GM18511 (cell line): ENCODE results near the gene SNAI3.

Source experiments
- ATAC-seq: cut with Tn5 transposase; IDR thresholded peaks from one replicate; pipeline ENCODE4 v1.9.1; 2021; ENCODE audit warnings: mild to moderate bottlenecking, moderate library complexity; ENCODE audit not compliant: unreplicated experiment

Gene SNAI3

DNA sequence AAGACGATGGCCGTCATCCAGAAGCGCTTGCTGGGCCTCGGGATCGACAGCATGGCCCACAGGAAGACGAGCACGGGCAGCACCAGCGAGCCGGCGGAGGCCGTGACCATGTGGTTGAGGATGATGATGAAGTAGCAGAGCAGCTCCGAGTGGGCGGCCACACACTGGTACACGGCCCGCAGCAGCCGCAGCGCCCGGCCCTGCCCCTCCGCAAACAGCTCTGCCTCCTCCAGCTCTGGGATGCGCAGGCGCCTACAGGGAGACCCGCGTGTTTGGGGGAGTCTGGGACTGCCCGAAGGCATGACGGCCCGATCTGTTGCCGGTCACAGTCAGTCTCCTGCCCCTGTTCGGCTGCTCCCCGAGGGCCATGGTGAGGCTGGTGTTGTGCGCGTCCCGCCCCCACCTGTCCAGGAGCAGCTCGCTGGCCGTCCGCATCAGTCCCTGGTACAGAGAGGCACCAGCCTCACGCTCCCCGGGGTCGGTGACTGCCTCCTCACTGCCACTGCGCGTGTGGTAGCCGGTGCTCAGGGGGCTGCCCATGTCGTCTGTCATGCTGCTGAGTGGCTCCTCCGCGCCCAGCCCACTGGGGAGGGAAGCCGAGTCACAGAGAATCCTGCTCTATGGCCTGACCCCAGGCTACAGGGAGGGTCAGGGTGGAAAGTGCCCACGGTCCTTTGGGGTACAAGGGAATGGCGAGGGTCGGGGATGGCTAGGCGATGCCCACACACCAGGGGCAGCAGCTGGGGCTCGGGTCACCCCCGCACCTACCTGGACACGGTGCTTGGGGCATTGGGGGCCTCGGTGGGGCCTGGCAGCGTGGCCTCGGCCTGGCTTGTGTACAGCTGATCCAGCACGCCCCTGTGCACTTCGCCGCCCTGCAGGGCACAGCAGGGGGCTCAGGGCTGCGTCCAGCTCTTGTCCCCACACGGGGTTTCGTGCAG is 35.8 kb upstream of the SNAI3 start:
- ATAC-seq, result no peak

DNA sequence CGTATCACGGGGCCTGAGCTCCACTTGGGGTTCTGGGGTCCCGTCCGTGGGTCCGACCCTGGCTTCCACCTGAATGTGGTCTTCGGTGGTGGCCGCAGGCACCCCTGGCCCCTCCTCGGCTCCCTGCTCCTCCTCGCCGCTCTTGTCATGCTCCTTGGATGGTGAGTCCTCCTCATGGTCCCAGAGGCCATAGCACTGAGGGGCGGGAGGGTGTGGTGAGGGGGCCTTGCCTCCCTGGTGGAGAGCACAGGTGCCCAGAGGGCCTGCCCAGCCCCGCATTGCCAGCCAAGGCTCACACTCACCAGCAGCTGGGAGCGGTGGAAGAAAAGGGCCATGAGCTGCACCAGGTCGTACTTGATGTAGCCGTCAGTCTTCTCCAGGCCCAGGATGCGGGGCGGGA is 34.9 kb upstream of the SNAI3 start:
- no peak for ATAC-seq

- ATAC-seq, result no peak
Observed at GRCh38 chr16:88720396-88720970, 34.2 kb upstream of the SNAI3 start.

DNA sequence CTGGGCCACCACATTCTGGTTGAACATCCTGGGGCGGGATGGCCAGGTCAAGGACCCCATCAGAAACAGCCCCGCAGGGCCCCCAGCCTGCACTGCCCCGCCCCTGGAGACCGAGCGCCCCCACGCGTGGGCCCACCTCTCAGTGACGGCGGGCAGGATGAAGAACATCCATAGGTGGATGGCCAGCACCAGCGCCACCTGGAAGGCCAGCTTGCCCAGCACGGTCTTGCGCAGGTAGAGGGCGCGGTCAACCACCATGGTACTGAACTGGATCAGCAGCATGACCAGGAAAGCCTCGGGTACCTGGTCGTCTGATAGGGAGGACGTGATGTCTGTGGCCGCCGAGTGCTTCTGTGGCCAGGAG is 33.6 kb upstream of the SNAI3 start:
- ATAC-seq, result no peak

- ATAC-seq, result no peak
Observed at GRCh38 chr16:88719267-88719932, 33.1 kb upstream of the SNAI3 start.

DNA sequence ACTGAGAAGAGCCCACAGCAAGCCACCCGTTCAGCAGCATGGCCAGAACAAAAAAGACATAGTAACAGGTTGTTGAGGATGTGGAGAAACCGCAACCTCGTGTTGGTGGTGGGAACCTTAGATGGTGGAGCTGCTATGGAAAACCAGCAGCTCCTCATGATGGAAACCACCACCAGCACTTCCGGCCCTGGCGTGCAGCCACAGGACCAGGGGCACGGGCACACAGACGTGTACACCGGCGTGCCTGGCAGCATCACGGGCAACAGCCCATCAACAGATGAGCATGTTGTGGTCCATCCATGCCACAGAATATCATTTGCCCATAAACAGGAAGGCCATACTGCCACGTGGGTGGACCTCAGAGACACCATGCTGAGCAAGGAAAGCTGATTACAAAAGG is 31.9 kb upstream of the SNAI3 start:
- no peak for ATAC-seq

- ATAC-seq, result no peak
Observed at GRCh38 chr16:88716601-88717001, 30.3 kb upstream of the SNAI3 start.

- ATAC-seq, result no peak
Observed at GRCh38 chr16:88716201-88716600, 29.9 kb upstream of the SNAI3 start.

GRCh38 chr16:88715312-88716190 is 29.2 kb upstream of the SNAI3 start:
- no peak for ATAC-seq

DNA sequence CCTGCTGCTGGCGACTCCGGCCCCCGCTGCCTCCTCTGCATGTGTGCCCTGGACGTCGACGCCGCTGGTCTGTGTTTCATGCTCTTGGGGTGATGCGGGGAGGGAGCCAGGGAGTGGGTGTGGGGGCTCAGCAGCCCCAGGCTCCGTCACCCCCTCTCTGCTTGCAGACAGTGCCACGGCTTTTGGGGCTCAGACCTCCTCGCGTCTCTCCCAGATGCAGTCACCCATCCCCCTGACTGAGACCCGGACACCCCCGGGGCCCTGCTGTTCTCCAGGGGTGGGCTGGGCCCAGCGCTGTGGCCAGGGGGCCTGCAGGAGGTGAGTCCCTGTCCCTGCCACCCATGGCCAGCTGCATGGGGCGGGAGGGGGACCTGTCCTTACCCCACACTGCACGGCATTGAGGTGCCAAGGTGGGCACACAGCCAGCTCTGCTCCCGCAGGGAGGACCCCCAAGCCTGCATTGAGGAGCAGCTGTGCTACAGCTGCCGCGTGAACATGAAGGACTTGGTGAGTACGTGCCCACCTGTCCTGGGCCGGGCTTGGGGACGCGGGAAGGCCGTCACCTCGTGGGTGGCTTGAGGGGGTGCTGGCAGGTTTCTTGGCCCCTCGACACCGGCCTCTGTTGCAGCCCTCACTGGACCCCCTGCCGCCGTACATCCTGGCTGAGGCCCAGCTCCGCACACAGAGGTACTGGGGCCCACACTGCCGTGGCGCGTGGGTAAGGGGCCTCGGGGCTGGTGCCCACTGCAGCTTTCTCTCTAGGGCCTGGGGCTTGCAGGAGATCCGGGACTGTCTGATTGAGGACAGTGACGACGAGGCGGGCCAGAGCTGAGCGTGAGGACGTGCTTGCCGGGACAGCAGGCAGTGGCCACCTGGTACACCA is 28.4 kb upstream of the SNAI3 start:
- no peak for ATAC-seq

DNA sequence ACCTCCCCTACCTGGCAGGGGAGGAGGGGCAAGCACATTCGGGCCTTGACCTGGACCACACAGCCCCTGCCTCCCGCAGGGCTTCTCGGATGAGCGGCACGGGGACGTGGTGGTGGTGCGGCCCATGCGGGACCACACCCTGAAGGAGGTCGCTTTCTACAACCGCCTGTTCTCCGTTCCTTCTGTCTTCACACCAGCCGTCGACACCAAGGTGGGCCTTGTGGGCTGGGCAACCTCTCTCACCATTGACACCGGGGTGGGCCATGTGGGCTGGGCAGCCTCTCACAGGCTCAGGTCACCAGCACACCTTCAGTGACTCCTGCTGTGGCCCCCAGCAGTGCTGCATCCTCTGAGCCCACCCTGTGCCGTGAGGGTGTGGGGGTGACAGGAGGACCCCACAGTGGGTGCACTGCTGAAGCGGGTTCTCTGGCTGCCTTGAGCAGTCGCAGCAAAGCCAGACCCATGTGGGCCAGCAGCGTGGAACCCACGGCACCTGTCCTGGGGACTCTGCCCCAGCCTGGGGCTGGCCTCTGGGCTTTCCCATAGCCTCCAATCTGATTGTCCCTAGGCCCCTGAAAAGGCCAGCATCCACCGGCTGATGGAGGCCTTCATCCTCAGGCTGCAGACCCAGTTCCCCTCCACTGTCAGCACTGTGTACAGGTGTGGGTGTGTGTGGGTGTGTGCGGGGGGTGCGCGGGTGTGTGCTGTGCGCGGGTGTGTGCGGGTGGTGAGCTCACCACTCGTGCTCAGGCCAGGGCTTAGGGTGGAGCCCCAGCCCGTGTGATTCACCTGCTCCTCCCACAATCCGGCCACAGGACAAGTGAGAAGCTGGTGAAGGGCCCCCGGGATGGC is 27.5 kb upstream of the SNAI3 start:
- ATAC-seq, result no peak

- ATAC-seq, result no peak
Observed at GRCh38 chr16:88713054-88713453, 26.7 kb upstream of the SNAI3 start.

- no peak for ATAC-seq
Observed at GRCh38 chr16:88712362-88712979, 26.2 kb upstream of the SNAI3 start.

GRCh38 chr16:88711750-88712340 is 25.5 kb upstream of the SNAI3 start:
- no peak for ATAC-seq

- ATAC-seq, result no peak
Observed at GRCh38 chr16:88710556-88710955, 24.2 kb upstream of the SNAI3 start.

DNA sequence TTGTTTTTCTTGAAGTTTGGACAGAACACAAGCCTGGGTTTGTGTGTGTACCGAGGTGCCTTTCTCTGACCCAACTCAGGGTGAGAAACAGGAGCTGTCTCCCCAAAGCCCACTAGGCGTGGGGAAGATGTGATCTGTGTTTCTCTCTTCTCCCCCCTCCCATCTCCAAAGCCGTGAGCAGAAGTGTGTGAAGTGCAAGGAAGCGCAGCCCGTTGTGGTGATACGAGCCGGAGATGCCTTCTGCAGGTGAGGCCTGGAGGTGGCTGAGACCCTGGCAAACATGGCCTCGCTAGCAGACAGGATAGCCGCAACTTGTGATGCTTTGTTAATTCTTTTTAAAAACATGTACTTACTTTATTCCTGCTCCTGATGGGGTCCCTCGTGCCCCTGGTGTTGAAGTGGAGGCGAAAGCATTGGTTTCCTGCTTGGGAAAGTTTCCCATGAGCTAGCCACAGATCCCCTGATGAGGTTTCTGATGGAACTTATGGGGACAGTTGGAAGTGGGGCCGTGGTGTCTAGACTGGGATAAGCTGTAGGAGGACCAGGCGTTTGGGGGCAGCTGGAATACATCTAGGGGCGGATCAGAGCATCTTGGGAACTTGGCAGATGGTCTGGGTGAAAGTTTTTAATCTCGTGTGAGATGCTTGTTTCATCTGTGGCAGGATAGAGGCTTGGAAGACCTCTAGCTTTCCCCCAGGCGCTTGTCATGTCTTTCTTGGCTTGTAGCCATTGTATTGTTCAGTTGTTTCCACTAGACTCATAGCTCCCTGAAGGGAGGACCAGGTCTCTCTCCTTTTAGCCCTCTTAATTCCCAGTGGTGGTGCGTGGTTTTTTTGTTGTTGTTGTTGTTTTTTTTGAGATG is 20.9 kb upstream of the SNAI3 start:
- ATAC-seq, result no peak

DNA sequence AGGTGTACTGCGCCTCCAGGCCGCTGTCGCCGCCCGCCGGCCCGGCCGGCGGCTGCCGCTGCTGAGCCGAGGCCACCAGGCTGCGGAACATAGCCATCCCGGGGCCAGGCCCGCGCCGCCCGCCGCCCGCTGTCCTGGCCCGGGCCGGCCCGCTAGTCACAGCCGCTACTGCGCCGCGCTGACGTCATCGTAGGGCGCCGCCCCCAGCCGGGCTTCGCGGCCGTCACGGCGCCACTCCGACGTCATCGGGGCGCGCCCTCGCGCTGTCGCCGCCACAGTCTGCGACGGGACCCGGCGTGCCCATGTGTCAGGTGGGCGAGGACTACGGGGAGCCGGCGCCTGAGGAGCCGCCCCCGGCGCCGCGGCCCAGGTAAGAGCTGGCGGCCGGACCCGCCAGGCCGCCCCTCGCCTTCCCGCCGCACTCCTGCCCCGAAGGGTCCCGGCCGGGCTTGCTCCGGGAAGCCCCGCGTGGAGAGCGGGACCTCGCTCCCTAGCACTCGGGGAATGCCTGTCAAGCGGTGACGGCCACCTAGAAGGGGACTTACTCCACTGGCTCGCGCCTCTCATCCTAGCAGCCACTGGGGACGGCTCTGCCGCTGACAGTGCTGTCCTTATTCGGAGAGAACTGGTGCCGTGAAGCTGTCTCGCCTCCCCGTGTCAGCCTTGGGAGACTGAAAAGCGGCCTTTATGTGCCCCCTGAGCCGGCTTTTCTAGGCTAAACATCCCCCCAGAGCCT is 20.1 kb upstream of the SNAI3 start, which contains the start of the genes CTU2 and RNF166:
Gene CTU2 (plus strand): TSS at position 275 of the 736 bp plus-strand sequence. CDS start 28 bp downstream, at position 303.
Gene RNF166 (minus strand): TSS at position 180 of the 736 bp plus-strand sequence. CDS start 83 bp downstream, at position 97.
- ATAC-seq, result peak; percentile 65
